GM12801 (cell line): Measurements from ENCODE around the gene SMPX.

Experiments
- CTCF ChIP-seq: IDR thresholded peaks from one replicate; pipeline ENCODE4 v1.5.1; 2011; ENCODE audit warnings: control low read depth; ENCODE audit not compliant: insufficient read length; ENCODE audit errors: extremely low read depth

The SMPX gene

GRCh38 chrX:21662761-21663160 is 95.2 kb downstream of the SMPX start:
- TF ChIP-seq CTCF: no peak

- TF ChIP-seq CTCF: no peak
These were observed 96.6 kb downstream of the SMPX start for GRCh38 chrX:21661316-21661715.

- no peak for TF ChIP-seq CTCF
These were observed 97.8 kb downstream of the SMPX start for GRCh38 chrX:21660156-21660555.

- TF ChIP-seq CTCF: no peak
These were observed 98.6 kb downstream of the SMPX start for GRCh38 chrX:21659320-21659719.

- no peak for TF ChIP-seq CTCF
These were observed 99.2 kb downstream of the SMPX start for GRCh38 chrX:21658746-21659145.

- no peak for TF ChIP-seq CTCF
These were observed 99.7 kb downstream of the SMPX start, which contains the start of gene KLHL34 for GRCh38 chrX:21658152-21658737. Gene KLHL34 (minus strand): TSS chrX:21658330. CDS start chrX:21657788, 542 bp downstream.

GRCh38 chrX:21657318-21658151 is 100.4 kb downstream of the SMPX start:
- no peak for TF ChIP-seq CTCF
